A673 (cell line): Measurements from ENCODE around the gene SPAG16. TPM values are rescaled to one million over a fixed set of nuclear protein-coding genes. Genes with fewer than 3 reads are reported as not detected.

Experiments used
- BruUV-seq: library from RNA; stranded (reverse); fragments of 400-500 nt; replicated peaks from 2 replicates; lab custom pipeline; 2021; lab: Mats Ljungman, UMichigan
- CTCF ChIA-PET: fragments of 300-600 bp; sonication (Branson Sonifier 250); formaldehyde crosslinking; loops from one replicate; lab custom pipeline; 2022; ENCODE audit warnings: antibody characterized with exemption; lab: Charles Lee
- POLR2A ChIA-PET: fragments of 300-600 bp; sonication (Branson Sonifier 250); formaldehyde crosslinking; loops from one replicate; lab custom pipeline; 2022; ENCODE audit warnings: antibody characterized with exemption; ENCODE audit not compliant: low non-redundant PET; lab: Charles Lee
- DNase-seq: peaks from one replicate; pipeline ENCODE4 v3.0.0-alpha.2; 2015; ENCODE audit warnings: low spot score
- H3K27ac ChIP-seq: fragments of 200-600 bp; sonication (generic); 2 replicates; pipeline ENCODE4 v1.5.1; 2016; ENCODE audit warnings: mixed run types, low read depth, mild to moderate bottlenecking, mixed read lengths, antibody characterized with exemption, low read length; ENCODE audit not compliant: poor library complexity, severe bottlenecking
- H3K27me3 ChIP-seq: fragments of 200-600 bp; sonication (generic); replicated peaks from 2 replicates; pipeline ENCODE4 v1.6.1; 2017; ENCODE audit warnings: mixed run types, low read depth, mild to moderate bottlenecking, mixed read lengths, antibody characterized with exemption, low read length; ENCODE audit not compliant: insufficient read depth, poor library complexity
- H3K36me3 ChIP-seq: fragments of 200-600 bp; sonication (generic); 2 replicates; pipeline ENCODE4 v1.6.1; 2016; ENCODE audit warnings: mixed run types, mild to moderate bottlenecking, mixed read lengths, antibody characterized with exemption, low read length; ENCODE audit not compliant: insufficient read depth, poor library complexity, severe bottlenecking
- H3K4me1 ChIP-seq: fragments of 200-600 bp; sonication (generic); 2 replicates; pipeline ENCODE4 v1.6.1; 2017; ENCODE audit warnings: mixed run types, mild to moderate bottlenecking, mixed read lengths, antibody characterized with exemption, low read length; ENCODE audit not compliant: insufficient read depth, poor library complexity, severe bottlenecking
- H3K4me3 ChIP-seq: fragments of 200-600 bp; sonication (generic); 2 replicates; pipeline ENCODE4 v1.5.1; 2016; ENCODE audit warnings: low read depth, mixed run types, mild to moderate bottlenecking, mixed read lengths, low read length; ENCODE audit not compliant: poor library complexity, severe bottlenecking
- H3K9me3 ChIP-seq: fragments of 200-600 bp; sonication (generic); 2 replicates; pipeline ENCODE4 v1.6.1; 2016; ENCODE audit warnings: mixed run types, low read depth, mild to moderate bottlenecking, mixed read lengths, antibody characterized with exemption, low read length; ENCODE audit not compliant: poor library complexity, severe bottlenecking
- CTCF ChIP-seq: fragments of 300-800, 200-600 bp; sonication (generic); conservative IDR thresholded peaks from 2 replicates; pipeline ENCODE4 v1.5.1; 2017; ENCODE audit warnings: low read depth, mild to moderate bottlenecking, antibody characterized with exemption, low read length, moderate library complexity, mixed read lengths
- EZH2 ChIP-seq: fragments of 200-600 bp; sonication (generic); IDR thresholded peaks from 2 replicates; pipeline ENCODE4 v1.6.1; 2017; ENCODE audit warnings: borderline replicate concordance, low read depth, mild to moderate bottlenecking, mixed read lengths, antibody characterized with exemption, low read length; ENCODE audit not compliant: poor library complexity, severe bottlenecking
- intact Hi-C: fragments of 100-400 bp; cut with micrococcal nuclease; formaldehyde crosslinking; loops from one replicate; pipeline ENCODE4 v1.10.0; 2022; ENCODE audit not compliant: unreplicated experiment
- total RNA-seq: library from RNA; stranded (reverse); gene quantifications from 2 replicates; pipeline ENCODE4 v1.2.3, GENCODE V29; 2021

SPAG16 gene
- total RNA-seq, 1 experiment from 2014 or later, result 13.1 TPM

- ChIA-PET CTCF (no interaction called here), POLR2A (no interaction called here)
- TF ChIP-seq EZH2 (no peak), CTCF (no peak)
- BruUV-seq, result no TSS peak
- no peak for DNase-seq
- Histone ChIP-seq H3K9me3 (no peaks in the 10 kb centered on the region), H3K27ac (no peak overlapping the region), H3K27me3 (no peaks in the 10 kb centered on the region), H3K4me1 (no peaks in the 10 kb centered on the region), H3K4me3 (no peak overlapping the region), H3K36me3 (no peaks in the 10 kb centered on the region)
- intact Hi-C loops, result no loop called here
Measured at GRCh38 chr2:214393796-214394195, 1109.5 kb downstream of the SPAG16 start.

- H3K27ac ChIP-seq, result no peak overlapping the region
- no peak for TF ChIP-seq CTCF
- no peak for TF ChIP-seq EZH2
- CTCF ChIA-PET, result no interaction called here
- no peaks in the 10 kb centered on the region for H3K36me3 ChIP-seq
- H3K4me1 ChIP-seq, result no peaks in the 10 kb centered on the region
- no peak overlapping the region for H3K4me3 ChIP-seq
- H3K9me3 ChIP-seq, result no peaks in the 10 kb centered on the region
- no peaks in the 10 kb centered on the region for H3K27me3 ChIP-seq
- intact Hi-C loops, result no loop called here
- POLR2A ChIA-PET, result no interaction called here
- DNase-seq, result no peak
- no TSS peak for BruUV-seq
Measured at GRCh38 chr2:214395040-214395439, 1110.8 kb downstream of the SPAG16 start.

GRCh38 chr2:214401580-214401979 is 1117.3 kb downstream of the SPAG16 start:
- DNase-seq, result no peak
- no peaks in the 10 kb centered on the region for H3K36me3 ChIP-seq
- TF ChIP-seq CTCF (no peak), EZH2 (no peak)
- POLR2A ChIA-PET, result no interaction called here
- H3K27me3 ChIP-seq, result no peaks in the 10 kb centered on the region
- CTCF ChIA-PET, result no interaction called here
- H3K4me3 ChIP-seq, result no peak overlapping the region
- intact Hi-C loops, result no loop called here
- H3K4me1 ChIP-seq, result no peaks in the 10 kb centered on the region
- no peak overlapping the region for H3K27ac ChIP-seq
- no peaks in the 10 kb centered on the region for H3K9me3 ChIP-seq
- BruUV-seq, result no TSS peak
